ENCODE data around the gene ADTRP.

DNA sequence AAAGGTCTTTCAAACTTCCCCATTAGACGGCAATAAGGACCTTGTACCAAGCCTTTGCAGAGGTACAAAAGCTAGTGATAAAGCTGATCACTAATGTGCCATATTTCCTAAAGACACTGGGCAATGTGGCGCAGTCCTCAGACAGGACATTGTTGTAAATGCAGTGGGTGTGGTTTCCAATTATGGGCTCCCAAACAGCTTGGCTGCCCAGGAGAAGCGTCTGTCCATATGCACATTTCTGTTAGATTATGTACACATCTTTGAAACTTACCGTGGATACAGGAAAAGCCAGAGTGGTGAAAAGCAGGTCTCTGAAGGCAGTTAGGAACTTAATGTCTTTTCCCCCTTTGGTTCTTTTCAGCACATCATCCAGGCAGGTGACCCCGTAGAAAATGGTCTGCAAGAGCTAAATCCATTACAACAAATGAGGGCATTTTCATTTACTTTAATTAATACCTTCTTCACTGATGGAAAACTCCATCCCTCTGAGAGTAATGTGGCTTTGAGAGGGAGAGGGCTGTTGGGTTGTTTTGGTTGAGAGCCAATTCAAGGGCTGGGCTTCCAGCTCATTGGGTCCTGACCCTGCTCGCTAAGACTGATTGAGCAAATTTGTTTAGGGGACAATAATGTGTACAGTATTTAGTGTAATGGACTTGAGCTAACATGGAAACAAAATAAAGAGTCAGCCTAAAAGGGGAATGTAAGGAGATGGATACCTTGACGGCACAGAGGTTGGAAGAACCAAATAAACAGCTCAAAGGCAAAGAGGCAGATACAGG lies 10.4 kb downstream of the ADTRP start:
- TF ChIP-seq, protein P1, sequence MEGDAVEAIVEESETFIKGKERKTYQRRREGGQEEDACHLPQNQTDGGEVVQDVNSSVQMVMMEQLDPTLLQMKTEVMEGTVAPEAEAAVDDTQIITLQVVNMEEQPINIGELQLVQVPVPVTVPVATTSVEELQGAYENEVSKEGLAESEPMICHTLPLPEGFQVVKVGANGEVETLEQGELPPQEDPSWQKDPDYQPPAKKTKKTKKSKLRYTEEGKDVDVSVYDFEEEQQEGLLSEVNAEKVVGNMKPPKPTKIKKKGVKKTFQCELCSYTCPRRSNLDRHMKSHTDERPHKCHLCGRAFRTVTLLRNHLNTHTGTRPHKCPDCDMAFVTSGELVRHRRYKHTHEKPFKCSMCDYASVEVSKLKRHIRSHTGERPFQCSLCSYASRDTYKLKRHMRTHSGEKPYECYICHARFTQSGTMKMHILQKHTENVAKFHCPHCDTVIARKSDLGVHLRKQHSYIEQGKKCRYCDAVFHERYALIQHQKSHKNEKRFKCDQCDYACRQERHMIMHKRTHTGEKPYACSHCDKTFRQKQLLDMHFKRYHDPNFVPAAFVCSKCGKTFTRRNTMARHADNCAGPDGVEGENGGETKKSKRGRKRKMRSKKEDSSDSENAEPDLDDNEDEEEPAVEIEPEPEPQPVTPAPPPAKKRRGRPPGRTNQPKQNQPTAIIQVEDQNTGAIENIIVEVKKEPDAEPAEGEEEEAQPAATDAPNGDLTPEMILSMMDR (IDR thresholded peaks at IDR 0.05 in 2 of 3, conservative IDR thresholded peaks at IDR 0.05 in 1 of 3; ENCODE audit: borderline replicate concordance in 1 of 3, insufficient read depth in 1 of 3, low read depth in 2 of 3, low read length in 2 of 3), result no peak
- TF ChIP-seq POLR2AphosphoS5 (IDR thresholded peaks at IDR 0.05; ENCODE audit: low read depth, low read length) (no peak), CEBPB (IDR thresholded peaks at IDR 0.05; ENCODE audit: low read depth) (no peak), EZH2 (IDR thresholded peaks at IDR 0.05) (no peak), POLR2A (IDR thresholded peaks at IDR 0.05; ENCODE audit: borderline replicate concordance, extremely low read depth, insufficient read depth, insufficient read length) (no peak), ZNF274 (IDR thresholded peaks at IDR 0.05; ENCODE audit: low read depth, low read length) (no peak), SP1 (IDR thresholded peaks at IDR 0.05; ENCODE audit: low read depth) (no peak)
- TF ChIP-seq, protein P2, sequence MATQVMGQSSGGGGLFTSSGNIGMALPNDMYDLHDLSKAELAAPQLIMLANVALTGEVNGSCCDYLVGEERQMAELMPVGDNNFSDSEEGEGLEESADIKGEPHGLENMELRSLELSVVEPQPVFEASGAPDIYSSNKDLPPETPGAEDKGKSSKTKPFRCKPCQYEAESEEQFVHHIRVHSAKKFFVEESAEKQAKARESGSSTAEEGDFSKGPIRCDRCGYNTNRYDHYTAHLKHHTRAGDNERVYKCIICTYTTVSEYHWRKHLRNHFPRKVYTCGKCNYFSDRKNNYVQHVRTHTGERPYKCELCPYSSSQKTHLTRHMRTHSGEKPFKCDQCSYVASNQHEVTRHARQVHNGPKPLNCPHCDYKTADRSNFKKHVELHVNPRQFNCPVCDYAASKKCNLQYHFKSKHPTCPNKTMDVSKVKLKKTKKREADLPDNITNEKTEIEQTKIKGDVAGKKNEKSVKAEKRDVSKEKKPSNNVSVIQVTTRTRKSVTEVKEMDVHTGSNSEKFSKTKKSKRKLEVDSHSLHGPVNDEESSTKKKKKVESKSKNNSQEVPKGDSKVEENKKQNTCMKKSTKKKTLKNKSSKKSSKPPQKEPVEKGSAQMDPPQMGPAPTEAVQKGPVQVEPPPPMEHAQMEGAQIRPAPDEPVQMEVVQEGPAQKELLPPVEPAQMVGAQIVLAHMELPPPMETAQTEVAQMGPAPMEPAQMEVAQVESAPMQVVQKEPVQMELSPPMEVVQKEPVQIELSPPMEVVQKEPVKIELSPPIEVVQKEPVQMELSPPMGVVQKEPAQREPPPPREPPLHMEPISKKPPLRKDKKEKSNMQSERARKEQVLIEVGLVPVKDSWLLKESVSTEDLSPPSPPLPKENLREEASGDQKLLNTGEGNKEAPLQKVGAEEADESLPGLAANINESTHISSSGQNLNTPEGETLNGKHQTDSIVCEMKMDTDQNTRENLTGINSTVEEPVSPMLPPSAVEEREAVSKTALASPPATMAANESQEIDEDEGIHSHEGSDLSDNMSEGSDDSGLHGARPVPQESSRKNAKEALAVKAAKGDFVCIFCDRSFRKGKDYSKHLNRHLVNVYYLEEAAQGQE (IDR thresholded peaks at IDR 0.05; ENCODE audit: low read depth), result no peak

Data from HCT116 (cell line).